ENCODE data around the gene SNAP47.

The SNAP47 gene

GRCh38 chr1:227728059-227728891, 7.0 kb upstream of the SNAP47 start:
- DNase-seq (ENCODE audit: insufficient read length, low spot score): peak; percentile 79
- FAIRE-seq: no peak
- TF ChIP-seq POLR2A (IDR thresholded peaks at IDR 0.05; ENCODE audit: low read depth, low read length): no peak; the same call in 1 of the 2 replicates

GRCh38 chr1:227728892-227729143, 6.4 kb upstream of the SNAP47 start:
- FAIRE-seq (no peak), DNase-seq (ENCODE audit: insufficient read length, low spot score) (peak; percentile 15)
- TF ChIP-seq POLR2A (IDR thresholded peaks at IDR 0.05; ENCODE audit: low read depth, low read length): no peak; the same call in 1 of the 2 replicates

- peak; percentile 9 for TF ChIP-seq POLR2A (IDR thresholded peaks at IDR 0.05; ENCODE audit: low read depth, low read length)
- FAIRE-seq: no peak
- no peak for DNase-seq (ENCODE audit: insufficient read length, low spot score)
Measured at GRCh38 chr1:227729144-227729880, 5.9 kb upstream of the SNAP47 start.

- TF ChIP-seq POLR2A (IDR thresholded peaks at IDR 0.05; ENCODE audit: low read depth, low read length): 0 out of 2 replicates have a peak, but pooled peaks have one; percentile 17
- no peak for FAIRE-seq
- DNase-seq (ENCODE audit: insufficient read length, low spot score): peak; percentile 81
Measured at GRCh38 chr1:227729881-227730629, 5.2 kb upstream of the SNAP47 start.

- FAIRE-seq: no peak
- no peak for DNase-seq (ENCODE audit: insufficient read length, low spot score)
- TF ChIP-seq POLR2A (IDR thresholded peaks at IDR 0.05; ENCODE audit: low read depth, low read length): no peak
Measured at GRCh38 chr1:227730630-227731151, 4.5 kb upstream of the SNAP47 start.

GRCh38 chr1:227731241-227731677, 4.0 kb upstream of the SNAP47 start:
- TF ChIP-seq POLR2A (IDR thresholded peaks at IDR 0.05; ENCODE audit: low read depth, low read length): no peak
- FAIRE-seq: no peak
- DNase-seq (ENCODE audit: insufficient read length, low spot score): no peak

- FAIRE-seq (no peak), DNase-seq (ENCODE audit: insufficient read length, low spot score) (no peak)
- TF ChIP-seq POLR2A (IDR thresholded peaks at IDR 0.05; ENCODE audit: low read depth, low read length): no peak
Measured at GRCh38 chr1:227731696-227732585, 3.3 kb upstream of the SNAP47 start.

GRCh38 chr1:227732586-227733308, 2.5 kb upstream of the SNAP47 start:
- DNase-seq (ENCODE audit: insufficient read length, low spot score) (no peak), FAIRE-seq (no peak)
- no peak for TF ChIP-seq POLR2A (IDR thresholded peaks at IDR 0.05; ENCODE audit: low read depth, low read length)

- FAIRE-seq (no peak), DNase-seq (ENCODE audit: insufficient read length, low spot score) (no peak)
- TF ChIP-seq POLR2A (IDR thresholded peaks at IDR 0.05; ENCODE audit: low read depth, low read length): no peak
Measured at GRCh38 chr1:227733309-227733705, 1.9 kb upstream of the SNAP47 start.

GRCh38 chr1:227733751-227734545, 1.3 kb upstream of the SNAP47 start:
- FAIRE-seq (no peak), DNase-seq (ENCODE audit: insufficient read length, low spot score) (no peak)
- no peak for TF ChIP-seq POLR2A (IDR thresholded peaks at IDR 0.05; ENCODE audit: low read depth, low read length)

GRCh38 chr1:227734546-227734855, 734 bp upstream of the SNAP47 start:
- no peak for TF ChIP-seq POLR2A (IDR thresholded peaks at IDR 0.05; ENCODE audit: low read depth, low read length)
- no peak for FAIRE-seq
- DNase-seq (ENCODE audit: insufficient read length, low spot score): no peak

Data from H54 (cell line).